Measurements from ENCODE around the gene MED16. TPM values are rescaled to one million over a fixed set of nuclear protein-coding genes. Genes with fewer than 3 reads are reported as not detected.
A peak's percentile ranks its signal among the peaks of the same experiment; 100 is the strongest.

Gene MED16
- total RNA-seq, 1 experiment from 2014 or later = 83.1 TPM

DNA sequence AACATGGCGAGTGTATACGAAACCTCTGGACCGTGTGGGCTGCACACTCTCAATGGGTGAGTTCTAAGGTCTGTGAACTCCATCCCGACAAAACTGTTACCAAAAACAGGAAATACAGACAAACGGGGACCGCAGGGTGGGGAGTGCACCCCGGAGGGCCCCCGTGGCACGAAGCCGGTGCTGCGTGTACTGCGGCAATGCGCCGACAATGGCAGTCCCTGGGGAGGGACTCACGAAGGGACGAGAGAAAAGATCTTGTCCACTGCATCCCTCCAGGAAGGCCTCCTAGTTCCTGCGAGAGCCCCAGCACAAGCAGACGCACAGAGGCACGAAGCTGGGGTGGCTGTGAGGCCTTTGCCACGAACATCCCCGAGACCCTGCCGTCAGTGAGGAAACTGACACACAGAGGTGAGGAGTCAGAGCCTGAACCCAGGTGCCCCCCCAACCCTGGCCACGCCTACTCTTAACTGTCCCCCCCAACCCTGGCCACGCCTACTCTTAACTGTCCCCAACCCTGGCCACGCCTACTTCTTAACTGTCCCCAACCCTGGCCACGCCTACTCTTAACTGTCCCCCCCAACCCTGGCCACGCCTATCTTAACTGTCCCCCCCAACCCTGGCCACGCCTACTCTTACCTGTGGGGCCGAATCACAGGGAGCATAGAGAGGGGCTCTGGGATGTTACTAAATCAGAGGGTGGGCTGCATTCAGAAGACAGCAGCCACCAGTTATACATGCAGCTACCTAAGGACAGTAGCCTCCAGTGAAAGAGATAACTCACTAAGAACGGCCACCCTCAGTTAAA lies 4.2 kb downstream of the MED16 start:
- H4K5ac ChIP-seq (ENCODE audit: insufficient read length, low read depth, low read length) = no peak overlapping the region
- H2AK5ac ChIP-seq (ENCODE audit: insufficient read length, low read length) = no peak overlapping the region
- H2BK20ac ChIP-seq (ENCODE audit: low read depth, low read length, poor library complexity, severe bottlenecking) = no peak overlapping the region
- no peak overlapping the region for H2BK5ac ChIP-seq (ENCODE audit: insufficient read length, low read length)
- H3K79me2 ChIP-seq (ENCODE audit: insufficient read depth, low read length) = no peaks in the 10 kb centered on the region; the same call in 1 of the 2 replicates
- no peaks in the 10 kb centered on the region for H3K27me3 ChIP-seq (ENCODE audit: insufficient read depth, low read length)
- H3K23me2 ChIP-seq (ENCODE audit: insufficient read length, low read depth, low read length, poor library complexity, severe bottlenecking) = peaks cover 4% of the 10 kb centered on the region
- no peaks in the 10 kb centered on the region for H3K4me1 ChIP-seq (ENCODE audit: insufficient read depth, low read length)
- H2BK12ac ChIP-seq (ENCODE audit: insufficient read length, low read depth, low read length) = no peak overlapping the region
- H3T11ph ChIP-seq (ENCODE audit: low read length) = no peak overlapping the region
- H3K4me2 ChIP-seq (ENCODE audit: insufficient read depth, insufficient read length, low read length) = no peak overlapping the region
- H4K91ac ChIP-seq (ENCODE audit: insufficient read length, low read depth, low read length) = no peak overlapping the region
- H3K9me3 ChIP-seq (ENCODE audit: control insufficient read depth, low read depth, low read length) = no peaks in the 10 kb centered on the region
- Mint-ChIP-seq H3K27ac (no peak overlapping the region), H3K4me3 (peak overlapping the region in 1 of 2 experiments; percentile 53; a peak in 2 of 5 replicates), H3K27me3 (ENCODE audit: low read depth) (peaks cover 4% of the 10 kb centered on the region; the same call in 1 of the 2 replicates), H3K9me3 (no peaks in the 10 kb centered on the region; a peak in 1 of 5 replicates), H3K36me3 (ENCODE audit: insufficient read depth in 1 of 3, low read depth in 3 of 3) (peaks cover 0 to 37% (median 28%) of the 10 kb centered on the region in 3 experiments; a peak in 6 of 7 replicates), H3K4me1 (peaks cover 3 to 4% of the 10 kb centered on the region in 2 experiments; a peak in 2 of 4 replicates)
- TF ChIP-seq, protein P1, sequence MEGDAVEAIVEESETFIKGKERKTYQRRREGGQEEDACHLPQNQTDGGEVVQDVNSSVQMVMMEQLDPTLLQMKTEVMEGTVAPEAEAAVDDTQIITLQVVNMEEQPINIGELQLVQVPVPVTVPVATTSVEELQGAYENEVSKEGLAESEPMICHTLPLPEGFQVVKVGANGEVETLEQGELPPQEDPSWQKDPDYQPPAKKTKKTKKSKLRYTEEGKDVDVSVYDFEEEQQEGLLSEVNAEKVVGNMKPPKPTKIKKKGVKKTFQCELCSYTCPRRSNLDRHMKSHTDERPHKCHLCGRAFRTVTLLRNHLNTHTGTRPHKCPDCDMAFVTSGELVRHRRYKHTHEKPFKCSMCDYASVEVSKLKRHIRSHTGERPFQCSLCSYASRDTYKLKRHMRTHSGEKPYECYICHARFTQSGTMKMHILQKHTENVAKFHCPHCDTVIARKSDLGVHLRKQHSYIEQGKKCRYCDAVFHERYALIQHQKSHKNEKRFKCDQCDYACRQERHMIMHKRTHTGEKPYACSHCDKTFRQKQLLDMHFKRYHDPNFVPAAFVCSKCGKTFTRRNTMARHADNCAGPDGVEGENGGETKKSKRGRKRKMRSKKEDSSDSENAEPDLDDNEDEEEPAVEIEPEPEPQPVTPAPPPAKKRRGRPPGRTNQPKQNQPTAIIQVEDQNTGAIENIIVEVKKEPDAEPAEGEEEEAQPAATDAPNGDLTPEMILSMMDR (conservative IDR thresholded peaks at IDR 0.05) = no peak
- no peak overlapping the region for H3K56ac ChIP-seq (ENCODE audit: insufficient read length, low read depth, low read length)
- WGBS (ENCODE audit: extremely low coverage, insufficient read length, low lambda C conversion rate) = no CpG with 5 or more reads among the region's 30 CpGs
- H2BK15ac ChIP-seq (ENCODE audit: low read depth, low read length) = no peak overlapping the region
- H3K79me1 ChIP-seq (ENCODE audit: insufficient read depth, low read depth, low read length, poor library complexity, severe bottlenecking) = no peaks in the 10 kb centered on the region
- no peak overlapping the region for H2AFZ ChIP-seq (ENCODE audit: low read length)
- peaks cover 2% of the 10 kb centered on the region for H4K20me1 ChIP-seq (ENCODE audit: control insufficient read depth, insufficient read depth, insufficient read length)
- no peak overlapping the region for H3K27ac ChIP-seq (ENCODE audit: insufficient read length, low read depth, low read length)
- no peak overlapping the region for H3K23ac ChIP-seq (ENCODE audit: insufficient read length, low read depth, low read length)
- H4K8ac ChIP-seq (replicated peaks; ENCODE audit: insufficient read length, low read depth, low read length) = no peak overlapping the region
- no peak overlapping the region for H3K18ac ChIP-seq (ENCODE audit: insufficient read length, low read depth, low read length)
- no peak overlapping the region for H3K4ac ChIP-seq (ENCODE audit: low read depth, low read length)
- H3K9ac ChIP-seq (ENCODE audit: extremely low read depth, insufficient read length, low read length) = no peak overlapping the region
- H2BK120ac ChIP-seq (ENCODE audit: low read depth, low read length, poor library complexity, severe bottlenecking) = no peak overlapping the region
- no peak overlapping the region for H3K14ac ChIP-seq (ENCODE audit: insufficient read depth, low read length)
- DNase-seq = no peak

Data from H9 (cell line).